GM12801 (cell line): Measurements from ENCODE around the gene SLA2.

ENCODE experiments used
- CTCF ChIP-seq: IDR thresholded peaks from one replicate; pipeline ENCODE4 v1.5.1; 2011; ENCODE audit warnings: control low read depth; ENCODE audit not compliant: insufficient read length; ENCODE audit errors: extremely low read depth

SLA2 gene

DNA sequence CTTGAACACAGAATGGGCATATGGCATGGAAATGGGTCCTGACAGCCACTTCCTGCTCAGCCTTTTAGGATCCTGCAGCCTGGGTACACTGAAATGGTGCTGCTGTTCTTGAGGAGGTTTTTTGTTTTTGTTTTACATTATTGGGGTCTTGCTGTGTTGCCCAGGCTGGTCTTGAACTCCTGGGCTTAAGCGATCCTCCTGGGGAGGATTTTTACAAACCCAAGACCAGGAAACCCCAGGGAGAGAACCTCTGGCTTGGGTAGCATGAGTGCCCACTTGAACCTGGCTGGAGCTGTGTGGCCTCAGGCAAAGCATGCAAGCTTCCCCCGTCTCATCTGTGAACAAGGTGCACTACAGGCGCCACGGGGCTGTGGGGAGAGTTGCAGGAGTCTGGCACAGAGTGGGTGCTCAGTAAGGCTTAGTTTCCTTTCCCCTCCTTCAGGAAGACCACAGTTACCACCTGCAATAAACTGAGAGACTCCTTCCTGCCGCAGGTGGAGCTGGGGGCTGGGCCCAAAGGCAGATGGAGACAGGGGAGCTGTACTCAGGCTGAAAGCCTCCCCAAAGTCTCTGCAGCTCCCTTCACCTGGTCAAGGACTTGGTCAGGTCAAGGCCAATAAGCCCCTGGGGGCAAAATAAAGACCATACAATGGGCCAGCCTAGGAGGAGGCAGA lies 1.8 kb downstream of the SLA2 start:
- no peak for TF ChIP-seq CTCF

GRCh38 chr20:36642136-36642535 lies 3.9 kb downstream of the SLA2 start:
- TF ChIP-seq CTCF = no peak

DNA sequence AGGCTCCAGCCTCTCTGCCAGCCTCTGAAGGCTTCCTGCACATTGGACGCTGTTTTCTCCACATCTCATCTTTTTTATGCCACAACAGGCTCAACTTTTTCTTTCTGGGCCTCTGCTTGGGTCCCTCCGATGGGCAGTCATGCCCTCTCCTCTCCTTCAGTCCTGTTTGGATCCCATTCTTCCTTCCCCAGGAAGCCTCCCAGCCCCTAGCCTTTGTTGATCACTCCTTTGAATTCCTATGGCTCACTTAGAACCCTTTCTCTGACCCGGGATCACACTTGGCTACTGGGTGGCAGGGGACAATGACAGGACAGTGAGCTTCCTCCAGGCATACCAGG lies 4.5 kb downstream of the SLA2 start:
- no peak for TF ChIP-seq CTCF

- TF ChIP-seq CTCF = no peak
These were observed 11.7 kb downstream of the SLA2 start for GRCh38 chr20:36634342-36634741.

- TF ChIP-seq CTCF = no peak
These were observed 12.7 kb downstream of the SLA2 start for GRCh38 chr20:36633285-36633772.

- TF ChIP-seq CTCF = no peak
These were observed 13.3 kb downstream of the SLA2 start for GRCh38 chr20:36632487-36633284.

GRCh38 chr20:36632147-36632486 lies 13.9 kb downstream of the SLA2 start:
- no peak for TF ChIP-seq CTCF
